Hematopoietic multipotent progenitor cell treated with erythropoietin and hydrocortisone succinate and interleukin-3 and kit ligand, for 6 days (in vitro differentiated cells): ENCODE measurements around the gene CPPED1.

Source experiments
- DNase-seq: peaks from one replicate; pipeline ENCODE4 v3.0.0-alpha.2; 2015

The CPPED1 gene

DNA sequence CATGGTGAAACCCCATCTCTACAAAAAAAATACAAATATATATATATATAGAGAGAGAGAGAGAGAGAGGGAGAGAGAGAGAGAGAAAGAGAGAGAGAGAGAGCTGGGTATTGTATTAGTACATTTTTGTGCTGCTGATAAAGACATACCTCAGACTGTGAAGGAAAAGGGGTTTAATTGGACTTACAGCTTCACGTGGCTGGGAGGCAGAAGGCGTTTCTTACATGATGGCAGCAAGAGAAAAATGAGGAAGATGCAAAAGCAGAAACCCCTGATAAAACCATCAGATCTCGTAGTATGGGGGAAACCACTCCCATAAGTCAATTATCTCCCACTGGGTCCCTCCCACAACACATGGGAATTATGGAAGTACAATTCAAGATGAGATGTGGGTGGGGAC lies 37.5 kb downstream of the CPPED1 start:
- peak; percentile 66 for DNase-seq

DNA sequence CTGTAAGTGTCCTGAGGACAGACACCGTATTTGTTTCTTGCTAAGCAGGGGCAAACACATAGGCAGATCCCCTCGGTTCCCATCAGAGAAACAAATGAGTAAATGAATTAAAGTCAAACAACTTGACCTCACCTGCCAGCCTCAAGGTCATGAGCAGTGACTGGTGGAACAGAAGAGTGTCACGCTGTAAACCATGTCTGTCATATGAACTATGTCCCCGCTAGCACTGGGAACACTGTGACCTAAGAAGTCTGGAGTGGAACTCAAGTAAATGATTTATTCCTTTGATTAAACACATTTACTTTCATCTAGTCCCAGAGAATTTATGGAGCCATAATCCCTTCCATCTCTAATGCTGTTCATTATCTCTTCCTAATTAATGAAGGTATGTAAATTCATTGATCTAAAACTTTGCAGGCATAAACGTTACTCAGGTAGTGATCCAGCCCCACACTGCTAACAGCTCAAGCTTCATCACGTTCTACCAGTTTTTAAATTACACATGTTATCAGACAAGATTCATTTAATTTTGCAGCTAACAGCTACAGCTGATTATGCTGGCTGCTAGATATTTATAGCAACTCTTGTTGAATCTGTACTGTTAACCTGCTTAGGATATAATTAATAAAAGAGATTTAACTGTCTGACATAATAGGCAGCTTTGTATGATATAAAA lies 38.7 kb downstream of the CPPED1 start:
- DNase-seq: no peak

DNA sequence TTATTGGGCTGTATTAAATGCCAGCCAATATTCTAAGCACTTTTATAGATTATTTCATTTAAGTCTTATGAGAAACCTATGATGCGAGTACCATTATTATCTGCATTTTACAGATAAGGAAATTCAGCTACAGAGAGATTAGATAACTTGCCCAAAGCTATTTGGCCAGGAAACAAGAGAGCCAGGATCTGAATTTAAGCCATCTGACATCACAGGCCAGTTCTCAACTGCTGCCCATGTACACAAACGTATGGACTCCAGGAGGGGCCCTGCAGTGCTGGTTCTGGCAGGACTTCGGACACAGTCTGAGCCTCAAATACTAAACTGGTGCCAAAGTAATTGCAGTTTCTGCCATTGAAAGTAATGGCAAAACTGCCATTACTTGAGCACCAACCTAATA lies 40.2 kb downstream of the CPPED1 start:
- peak; percentile 46 for DNase-seq

DNA sequence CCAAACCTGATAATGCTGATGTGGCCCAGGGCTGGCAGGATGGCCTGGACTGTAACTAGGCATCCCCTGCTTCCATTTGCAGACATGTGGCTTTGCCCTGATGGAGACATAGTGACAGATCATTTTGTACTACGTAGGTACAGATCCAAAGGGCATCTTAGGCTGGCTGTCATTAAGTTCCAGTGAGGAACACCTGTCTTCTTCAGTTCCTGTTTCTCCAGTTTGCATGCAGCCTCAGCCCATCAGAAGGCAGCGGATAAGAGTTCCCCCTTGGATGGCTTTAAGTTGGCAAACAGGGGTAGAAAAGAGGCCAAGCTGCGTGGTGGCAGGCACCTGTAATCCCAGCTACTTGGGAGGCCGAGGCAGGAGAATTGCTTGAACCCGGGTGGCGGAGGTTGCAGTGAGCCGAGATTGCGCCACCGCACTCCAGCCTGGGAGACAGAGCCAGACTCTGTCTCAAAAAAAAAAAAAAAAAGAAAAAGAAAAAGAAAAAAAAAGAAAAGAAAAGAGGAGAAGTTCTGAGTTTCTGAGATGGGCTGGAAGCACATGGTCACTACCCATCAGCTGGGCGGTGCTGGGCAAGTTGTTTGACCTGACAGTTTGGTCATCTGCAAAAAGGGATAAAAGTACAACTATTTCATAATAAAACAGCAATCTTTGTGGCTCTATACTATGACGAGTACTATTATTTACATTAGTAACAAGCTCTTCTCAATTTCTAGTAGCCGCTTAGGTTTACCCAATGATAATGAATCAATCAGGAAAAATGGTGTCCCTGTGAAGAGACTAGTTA lies 42.7 kb downstream of the CPPED1 start:
- no peak for DNase-seq

DNA sequence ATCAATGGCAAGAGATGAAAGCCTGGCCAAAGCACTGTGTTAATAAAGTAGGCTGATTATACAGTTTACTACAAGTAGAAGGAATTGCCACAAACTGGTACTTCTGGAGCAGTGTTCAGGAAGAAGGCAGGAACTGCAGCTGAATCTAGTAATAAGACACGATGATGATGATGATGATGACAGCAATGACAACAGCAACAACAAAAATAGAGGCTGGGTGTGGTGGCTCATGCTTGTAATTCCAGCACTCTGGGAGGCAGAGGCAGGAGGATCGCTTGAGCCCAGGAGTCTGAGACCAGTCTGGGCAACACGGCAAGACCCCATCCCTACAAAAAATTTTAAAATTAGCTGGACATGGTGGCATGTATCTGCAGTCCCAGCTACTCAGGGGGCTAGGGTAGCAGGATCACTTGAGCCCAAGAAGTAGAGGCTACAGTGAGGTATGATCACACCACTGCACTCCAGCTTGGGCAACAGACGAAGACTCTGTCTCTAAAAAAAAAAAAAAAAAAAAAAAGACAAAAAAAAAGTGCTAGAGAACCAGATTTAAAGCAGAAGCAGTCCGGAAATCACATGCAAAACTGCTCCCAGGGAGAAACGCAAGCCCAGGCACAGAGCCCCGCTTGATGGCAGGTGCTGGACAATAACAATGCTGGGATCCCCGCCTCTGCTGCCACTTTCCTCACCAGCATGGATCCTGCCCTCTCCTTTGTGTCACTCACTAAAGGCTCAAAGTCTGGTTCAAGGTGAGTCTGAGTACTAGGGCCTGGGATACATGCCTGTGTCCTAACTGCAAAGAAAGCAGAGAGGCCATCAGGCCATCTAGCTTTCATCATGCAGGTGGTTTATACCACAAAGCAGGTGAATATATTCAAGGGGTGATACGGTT lies 44.8 kb downstream of the CPPED1 start:
- no peak for DNase-seq

DNA sequence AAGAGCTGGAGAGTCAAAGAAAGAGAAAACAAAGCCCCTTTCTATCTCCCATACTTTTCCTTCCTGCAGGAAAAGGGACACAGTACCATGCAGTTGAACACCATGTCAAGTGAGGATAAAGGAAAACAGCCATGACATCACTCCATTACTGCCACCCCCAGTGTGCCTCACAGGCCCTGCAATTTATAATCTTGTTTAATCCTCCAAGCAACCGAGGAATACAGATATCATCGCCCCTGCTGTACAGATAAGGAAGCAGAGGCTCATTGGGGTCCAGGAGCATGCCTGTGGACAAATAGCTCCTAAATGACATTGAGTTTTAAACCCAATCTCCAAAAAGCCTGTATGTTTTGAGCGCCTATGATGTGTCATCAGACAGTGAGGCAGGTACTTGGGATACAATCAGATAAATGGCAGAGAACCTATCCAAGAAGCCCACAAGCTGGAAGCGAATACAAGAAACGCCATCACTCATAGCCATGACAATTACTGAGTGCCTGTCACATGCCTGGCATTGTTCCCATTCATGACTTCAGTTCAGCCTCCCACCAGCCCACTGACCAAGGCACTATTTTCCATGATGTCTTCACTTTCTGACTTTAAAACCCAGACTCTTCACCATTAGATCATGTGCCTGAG lies 45.5 kb downstream of the CPPED1 start:
- peak; percentile 72 for DNase-seq

DNA sequence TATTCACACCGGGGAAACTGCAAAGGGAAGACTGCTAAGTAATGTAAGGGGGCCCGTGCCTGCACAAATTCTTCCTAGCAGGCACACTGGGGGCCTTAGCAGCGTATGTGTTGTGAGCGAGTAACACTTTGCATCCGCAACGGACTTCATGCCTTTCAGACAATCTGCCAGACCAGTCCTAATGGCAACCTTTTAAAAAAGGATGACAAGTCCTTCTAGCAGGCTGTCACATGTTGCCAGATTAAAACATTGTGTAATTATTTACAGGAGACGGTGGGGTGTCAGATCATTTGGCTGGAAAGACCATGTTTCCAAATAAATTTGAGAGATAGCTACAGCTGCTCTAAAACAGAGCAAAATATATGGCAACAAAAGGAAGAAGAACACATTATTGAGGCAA lies 46.1 kb downstream of the CPPED1 start:
- DNase-seq: no peak

DNA sequence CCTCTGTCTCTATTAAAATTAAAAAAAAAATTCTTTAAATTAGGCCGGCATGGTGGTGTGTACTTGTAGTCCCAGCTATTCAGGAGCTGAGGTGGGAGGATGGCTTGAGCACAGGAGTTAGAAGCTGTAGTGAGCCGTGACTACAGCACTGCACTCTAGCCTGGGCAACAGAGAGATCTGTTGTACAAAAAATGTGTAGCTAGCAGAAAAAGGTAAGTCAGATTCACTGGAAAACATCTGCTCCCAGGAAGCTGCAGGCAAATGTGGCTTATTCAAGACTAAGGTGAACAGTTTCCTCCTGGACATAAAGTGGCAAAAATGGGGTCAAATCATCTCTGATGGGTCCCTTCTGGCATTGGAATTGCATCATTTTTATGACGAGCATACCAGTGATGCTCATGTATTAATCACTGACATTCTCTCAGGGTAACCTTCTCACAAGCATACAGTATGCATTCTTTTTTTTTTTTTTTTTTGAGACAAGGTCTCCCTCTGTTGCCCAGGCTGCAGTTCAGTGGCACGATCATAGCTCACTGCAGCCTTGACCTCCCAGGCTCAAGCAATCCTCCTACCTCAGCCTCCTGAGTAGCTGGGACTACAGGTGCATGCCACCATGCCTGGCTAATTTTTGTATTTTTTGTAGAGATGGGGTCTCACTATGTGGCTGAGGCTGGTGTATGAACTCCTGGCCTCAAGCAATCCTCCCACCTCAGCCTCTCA lies 48.7 kb downstream of the CPPED1 start:
- DNase-seq: no peak

DNA sequence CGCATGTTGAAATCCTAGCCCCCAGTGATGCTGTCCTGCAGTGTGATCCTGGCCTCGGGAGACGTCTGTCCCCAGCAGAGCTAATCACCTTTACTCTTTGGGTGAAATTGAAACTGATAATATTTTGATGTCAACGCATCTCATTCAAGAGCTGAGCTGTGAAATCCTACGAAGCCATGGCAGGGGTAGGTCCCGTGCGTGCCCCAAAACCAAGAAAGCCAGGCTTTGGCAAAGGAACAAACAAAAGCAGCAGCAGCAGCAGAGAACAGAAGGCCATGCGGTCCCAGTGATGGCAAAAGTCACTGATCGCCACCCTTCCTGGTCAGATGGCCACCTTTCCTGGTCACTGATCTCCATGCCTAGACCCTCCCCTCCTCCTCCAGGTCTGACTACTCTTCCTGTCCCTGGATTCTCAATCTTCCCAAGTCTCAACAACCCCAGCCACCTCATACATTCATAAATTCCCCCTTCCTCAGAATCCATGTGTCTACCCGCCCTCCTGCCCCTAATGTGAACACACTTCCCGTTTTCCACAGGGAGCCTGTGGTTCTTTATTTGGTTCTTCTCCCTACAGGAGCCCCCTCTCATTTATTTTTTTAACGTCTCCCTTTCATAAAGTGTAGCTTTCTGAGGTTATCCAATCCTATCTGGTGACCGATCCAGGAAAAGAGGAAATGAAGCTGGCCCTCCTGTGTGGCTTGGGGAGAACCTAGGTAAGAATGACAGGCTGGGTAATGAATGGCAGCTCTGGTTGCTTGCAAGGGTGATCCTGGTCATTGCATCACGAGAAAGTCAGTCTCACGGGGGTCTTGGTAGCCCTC lies 50.3 kb downstream of the CPPED1 start:
- DNase-seq: no peak

DNA sequence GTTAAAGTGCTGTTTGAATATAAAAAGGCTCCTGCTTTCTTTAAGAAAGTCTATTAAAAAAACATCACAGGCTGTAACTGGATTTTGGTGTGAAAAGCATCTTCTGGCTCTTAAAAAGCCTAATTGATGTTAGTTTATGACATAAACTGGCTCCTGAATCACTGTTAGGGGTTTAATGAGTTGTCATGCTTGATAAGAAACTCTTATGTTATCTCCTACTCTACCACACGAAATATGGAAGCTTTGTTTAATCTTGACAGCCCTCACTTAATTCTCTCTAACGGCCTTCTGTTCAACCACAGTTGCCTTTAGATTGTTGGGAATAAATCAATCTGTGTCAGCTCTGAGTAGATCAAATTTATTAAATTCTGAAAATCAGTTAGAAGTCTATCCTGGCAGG lies 51.5 kb downstream of the CPPED1 start:
- peak; percentile 77 for DNase-seq

DNA sequence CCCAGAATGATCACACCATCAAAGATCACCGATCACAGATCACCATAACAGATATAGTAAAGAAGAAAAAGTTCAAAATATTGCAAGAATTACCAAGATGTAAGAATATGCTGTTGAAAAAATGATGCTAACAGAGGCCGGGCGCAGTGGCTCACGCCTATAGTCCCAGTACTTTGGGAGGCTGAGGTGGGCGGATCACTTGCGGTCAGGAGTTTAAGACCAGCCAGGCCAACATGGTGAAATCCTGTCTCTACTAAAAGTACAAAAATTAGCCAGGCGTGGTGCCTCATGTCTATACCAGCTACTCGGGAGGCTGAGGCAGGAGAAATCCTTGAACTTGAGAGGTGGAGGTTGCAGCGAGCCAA lies 53.2 kb downstream of the CPPED1 start:
- DNase-seq: no peak

DNA sequence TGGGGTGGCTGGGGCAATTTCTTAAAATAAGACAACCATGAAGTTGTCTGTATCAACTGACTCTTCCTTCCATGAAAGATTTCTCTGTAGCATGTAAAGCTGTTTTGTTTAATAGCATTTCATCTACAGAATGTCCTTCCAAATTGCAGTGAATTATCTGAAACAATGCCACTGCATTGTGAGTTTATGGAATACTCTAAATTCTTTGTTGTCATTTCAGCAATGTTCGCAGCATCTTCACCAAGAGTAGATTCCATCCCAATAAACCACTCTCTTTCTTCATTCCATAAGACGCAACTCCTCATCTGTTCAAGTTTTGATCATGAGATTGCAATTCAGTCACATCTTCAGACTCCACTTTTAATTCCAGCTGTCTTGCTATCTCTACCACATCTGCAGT lies 54.6 kb downstream of the CPPED1 start:
- no peak for DNase-seq

DNA sequence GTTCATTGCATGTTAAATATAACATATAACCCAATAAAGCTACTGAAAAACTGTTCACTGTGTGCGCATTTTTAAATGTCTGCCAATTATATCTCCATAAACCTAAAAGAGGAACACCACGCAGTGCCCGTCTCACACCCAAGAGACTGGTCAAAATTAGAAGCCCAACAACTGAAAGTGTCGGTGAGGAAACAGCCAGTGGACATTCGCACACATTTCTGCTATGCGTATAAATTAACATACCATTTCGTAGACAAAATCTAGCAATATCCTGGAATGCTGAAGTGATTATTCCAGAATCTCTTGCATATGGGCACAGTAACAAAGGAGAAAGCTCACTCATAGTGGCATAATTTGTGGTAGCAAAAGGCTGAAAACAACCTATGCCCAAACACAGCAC lies 55.9 kb downstream of the CPPED1 start:
- DNase-seq: no peak

DNA sequence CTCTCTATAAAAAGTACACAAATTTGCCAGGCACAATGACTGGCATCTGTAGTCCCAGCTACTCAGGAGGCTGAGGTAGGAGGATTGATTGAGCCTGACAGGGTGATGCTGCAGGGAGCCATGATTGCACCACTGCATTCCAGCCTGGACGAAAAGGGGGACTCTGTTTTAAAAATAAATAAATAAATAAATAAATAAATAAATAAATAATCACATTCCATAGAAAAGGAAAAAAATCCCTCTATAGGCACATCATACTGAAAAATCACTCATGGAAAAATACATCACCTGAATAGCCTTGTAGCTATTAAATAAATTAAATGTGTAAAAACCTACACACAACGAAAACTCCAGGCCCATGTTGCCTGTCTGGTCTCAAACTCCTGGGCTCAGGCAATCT lies 56.4 kb downstream of the CPPED1 start:
- DNase-seq: no peak

DNA sequence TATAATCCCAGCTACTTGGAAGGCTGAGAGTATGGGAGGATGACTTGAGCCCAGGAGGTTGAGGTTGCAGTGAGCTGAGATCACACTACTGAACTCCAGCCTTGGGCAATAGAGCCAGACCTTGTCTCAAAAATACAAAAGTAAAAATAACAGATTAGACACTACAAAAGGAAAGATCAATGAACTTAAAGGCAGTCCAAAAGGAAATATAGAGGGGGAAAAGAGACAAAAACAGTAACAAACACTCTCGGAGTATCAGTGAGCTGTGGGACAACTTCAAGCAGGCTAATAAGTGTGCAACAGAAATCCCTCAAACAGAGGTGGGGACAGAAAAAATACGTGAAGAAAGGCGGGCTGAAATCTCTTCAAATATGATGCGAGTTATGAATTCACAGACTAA lies 58.8 kb downstream of the CPPED1 start:
- DNase-seq: no peak

DNA sequence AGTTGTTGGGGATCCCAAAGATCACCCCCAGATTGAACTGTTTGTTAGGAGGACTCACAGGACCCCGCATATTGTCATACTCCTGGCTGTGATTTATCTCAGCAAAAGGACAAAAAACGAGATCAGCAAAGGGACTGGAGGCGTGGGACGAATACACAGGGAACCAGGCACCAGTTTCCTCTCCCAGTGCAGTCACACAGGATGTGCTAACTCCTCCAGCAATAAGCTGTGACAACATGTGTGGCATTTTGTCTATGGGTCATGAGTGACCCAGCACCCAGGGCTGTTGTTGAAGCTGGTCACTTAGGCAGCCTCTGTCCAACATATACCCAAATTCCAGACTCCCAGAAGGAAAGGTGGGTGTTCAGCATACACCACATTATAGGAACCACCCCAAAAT lies 60.9 kb downstream of the CPPED1 start:
- DNase-seq: no peak

DNA sequence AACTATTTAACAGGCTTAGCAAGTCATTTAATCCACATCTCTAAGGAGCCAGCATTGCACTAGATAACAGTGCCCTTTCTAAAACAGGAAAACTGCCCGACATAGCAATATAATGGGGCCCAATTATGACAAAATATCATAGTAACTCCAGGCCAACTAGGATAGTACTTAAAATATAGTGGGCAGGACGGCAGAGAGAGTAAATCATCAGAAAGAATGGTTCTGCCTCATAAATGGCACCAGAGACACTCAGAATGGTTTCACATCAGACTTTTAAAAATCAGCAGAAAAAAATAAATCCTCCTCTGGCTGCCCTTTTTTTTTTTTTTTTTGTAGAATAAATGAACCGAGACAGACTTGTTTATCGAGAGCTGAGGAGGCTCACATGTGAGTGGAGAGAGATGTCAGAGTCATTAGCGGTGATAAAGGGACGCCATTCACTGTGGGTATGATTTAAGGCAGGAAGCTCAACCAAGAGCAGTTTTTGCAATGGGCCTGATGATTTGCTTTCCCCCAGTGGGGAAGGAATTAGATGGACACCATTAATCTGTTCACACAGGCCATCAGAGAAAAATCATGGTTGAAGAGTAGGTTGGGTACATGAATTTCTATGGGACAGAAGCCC lies 62.6 kb downstream of the CPPED1 start:
- no peak for DNase-seq

DNA sequence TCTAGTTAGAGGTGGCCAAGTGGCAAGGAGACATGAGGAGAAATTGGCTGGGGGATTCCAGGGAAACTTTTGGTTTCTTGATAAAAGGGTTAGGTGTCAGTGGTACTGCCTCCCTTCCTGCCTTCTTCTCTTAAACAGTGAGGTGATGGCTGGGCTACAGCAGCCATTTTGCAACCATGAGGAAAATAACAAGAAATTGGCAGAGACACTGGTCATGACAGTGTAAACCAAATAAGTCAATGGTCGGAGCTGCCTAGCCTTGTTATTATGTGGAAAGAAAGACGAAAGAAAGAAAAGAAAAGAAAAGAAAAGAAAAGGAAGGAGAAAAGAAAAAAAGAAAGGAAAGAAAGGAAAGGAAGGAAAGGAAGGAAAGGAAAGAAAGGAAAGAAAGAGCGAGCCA lies 63.9 kb downstream of the CPPED1 start:
- DNase-seq: no peak

DNA sequence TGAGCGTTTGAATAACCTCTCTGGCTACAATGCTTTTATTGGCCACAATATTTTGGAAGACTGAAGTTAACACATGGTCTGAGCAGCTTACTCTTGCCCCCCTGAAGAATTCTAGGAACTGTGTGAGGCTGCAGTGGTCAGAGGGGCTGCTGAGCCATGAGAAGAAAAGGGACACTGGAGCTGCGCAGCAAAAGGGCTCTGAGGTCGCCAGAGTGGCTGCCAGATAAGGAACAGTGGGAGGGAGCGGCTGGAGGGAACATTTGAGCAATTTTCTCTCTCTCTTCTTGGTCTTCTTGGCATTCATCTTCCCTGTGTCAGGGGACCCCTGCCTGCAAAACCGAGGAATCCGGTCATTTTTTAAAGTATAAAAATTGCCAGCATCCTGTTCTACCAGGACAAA lies 66.1 kb downstream of the CPPED1 start:
- no peak for DNase-seq

DNA sequence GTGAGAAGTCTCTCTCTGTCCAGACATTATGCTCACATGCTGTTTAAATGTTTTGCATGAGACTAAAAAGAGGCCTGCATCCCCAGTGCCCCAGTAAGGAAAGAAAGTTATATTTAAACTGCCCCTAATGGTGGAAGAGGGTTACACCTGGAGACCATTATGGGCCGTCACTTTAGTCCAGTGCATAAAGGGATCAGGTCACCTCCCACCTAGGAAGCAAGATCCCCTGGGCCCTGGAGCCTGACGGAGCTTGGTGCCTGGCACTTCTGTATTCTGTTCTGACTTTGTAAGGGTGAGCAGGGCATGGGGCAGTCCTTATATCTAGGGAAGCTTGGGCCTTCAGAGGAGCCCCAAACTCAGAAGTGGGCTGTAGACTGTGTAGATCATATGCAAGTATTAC lies 67.9 kb downstream of the CPPED1 start:
- DNase-seq: no peak

DNA sequence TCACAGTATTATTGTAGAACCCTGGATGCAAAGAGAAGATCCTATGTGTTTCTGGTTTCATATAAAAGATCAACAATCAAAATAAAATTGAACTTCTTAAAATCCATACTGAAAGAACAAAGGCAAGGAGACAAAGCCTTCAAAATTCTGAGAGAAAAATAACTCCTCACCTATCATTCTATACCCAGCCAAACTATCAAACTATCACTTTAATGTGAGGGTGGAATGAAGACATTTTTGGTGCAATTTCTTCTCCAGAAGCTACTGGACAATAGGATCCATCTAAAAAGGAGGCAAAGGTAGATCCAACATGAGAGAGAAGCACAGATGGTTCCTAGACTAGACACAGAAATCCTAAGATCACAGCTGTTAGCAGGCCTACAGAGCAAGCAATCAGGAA lies 71.1 kb downstream of the CPPED1 start:
- DNase-seq: peak; percentile 22
